ENCODE results near the gene PRDM16. TPM values are rescaled to one million over a fixed set of nuclear protein-coding genes. Genes with fewer than 3 reads are reported as not detected.

Gene PRDM16
- polyA plus RNA-seq, 10 donors, result 0.47 to 1.5 (median 0.92) TPM

DNA sequence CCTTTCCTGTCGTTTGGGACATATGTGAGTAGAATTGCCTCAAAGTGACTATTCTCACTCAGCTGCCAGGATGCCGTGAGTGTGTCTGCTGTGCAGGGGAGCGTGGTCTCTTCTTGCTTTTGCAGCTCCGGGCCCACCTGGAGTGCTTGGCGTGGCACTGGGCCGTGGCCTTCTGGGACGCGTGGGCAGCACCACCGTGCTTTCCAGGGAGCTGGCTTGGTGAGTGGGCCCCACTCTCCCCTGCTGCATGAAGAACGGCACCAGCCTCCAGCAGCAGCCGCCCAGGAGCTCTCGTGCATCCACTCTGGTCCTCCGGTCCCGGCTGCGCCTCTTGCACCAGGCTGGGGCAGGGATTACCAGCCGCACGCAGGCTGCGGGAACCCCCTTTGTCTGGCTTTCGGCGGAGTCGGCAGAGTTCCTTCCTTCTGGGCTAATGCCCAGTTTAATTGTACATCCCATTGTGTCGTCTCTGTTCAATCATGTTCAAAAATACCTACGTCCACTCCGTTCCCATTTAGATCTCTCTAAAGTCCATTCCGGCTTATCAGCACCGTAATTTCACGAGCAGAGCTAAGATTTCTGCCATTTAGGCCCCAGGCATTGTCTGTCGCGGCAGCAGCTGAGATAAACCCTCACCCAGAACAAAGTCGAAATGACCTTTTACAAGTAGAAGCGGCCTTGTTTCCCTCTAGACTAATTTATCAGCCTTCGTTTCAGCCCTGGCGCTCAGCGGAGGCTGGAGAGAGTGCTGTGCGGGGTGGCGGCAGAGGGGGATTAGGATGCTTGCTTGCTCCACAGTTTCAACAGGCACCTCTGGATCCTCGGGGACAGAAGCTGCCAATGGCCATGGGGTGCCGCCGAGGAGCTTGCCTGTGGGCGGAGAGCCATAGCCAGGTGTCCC is 129.6 kb downstream of the PRDM16 start:
- DNase-seq, result no peak

- DNase-seq, result no peak
Observed at GRCh38 chr1:3204725-3205124, 135.7 kb downstream of the PRDM16 start.

DNA sequence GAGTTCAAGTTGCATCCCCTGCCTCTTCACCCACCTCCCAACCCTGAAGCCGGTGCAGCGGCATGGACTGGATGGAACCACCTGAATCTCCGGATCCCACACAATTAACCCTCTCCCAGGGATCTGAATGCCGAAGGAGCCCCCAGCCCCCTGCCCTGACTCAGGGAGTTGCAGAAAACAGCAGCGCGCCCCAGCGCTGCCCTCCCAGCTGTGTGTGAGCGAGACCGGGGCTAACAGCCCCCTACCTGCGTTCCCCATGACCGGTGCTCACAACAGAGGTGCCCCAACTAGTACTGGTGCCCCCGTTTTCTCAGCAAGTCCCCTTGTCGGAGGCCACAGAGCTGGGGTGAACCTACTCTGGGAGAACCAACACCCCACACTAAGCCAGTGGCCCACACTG is 136.8 kb downstream of the PRDM16 start:
- no peak for DNase-seq

- no peak for DNase-seq
Observed at GRCh38 chr1:3206696-3207095, 137.7 kb downstream of the PRDM16 start.

DNA sequence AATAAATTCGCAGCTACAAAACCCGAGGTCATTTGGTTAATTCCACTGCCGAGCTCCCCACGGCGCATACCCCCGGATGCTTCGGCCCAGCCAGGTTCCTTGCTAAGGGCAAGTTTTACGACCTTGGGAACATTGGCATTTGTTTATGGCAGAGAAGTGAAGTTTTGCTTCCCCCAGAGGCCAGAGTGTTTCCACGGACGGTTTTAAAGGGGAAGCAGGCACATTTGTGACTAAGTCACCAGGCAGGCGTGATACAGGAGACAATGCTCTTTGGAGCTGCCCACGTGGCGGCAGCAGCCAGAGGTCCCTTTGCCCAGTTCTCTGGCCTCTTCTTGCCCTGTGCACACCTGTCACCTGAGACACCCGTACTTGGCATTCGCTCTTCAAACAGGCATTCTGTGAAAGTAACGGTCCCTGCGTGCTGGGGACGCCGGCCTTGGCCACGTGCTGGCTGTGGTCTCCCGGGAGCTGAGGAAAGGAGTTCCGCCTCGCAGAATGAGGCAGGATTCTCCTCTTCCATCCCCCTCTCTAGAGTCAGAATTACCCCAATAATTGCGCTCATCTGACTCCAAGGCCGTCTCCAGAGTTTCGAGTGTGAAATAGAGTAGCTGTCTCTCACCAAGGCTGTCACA is 138.3 kb downstream of the PRDM16 start:
- no peak for DNase-seq

DNA sequence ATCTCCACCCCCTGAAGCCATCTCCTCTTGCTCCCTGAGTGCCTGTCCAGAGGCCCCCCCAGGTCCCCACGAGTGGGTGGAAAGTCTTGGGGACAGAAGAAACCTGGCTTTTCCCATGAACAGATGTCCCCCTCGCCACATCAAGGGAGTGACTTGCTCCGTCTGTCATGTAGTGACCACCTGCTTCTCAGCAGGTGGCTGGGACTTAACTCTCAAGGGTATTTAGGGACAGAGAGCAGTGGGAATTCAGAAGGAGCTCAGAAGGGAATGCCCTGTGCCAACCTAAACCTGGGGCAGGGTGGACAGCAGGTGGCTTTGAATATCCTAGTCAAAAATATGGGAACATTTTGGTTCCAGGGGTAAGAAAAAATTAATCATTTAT is 139.8 kb downstream of the PRDM16 start:
- DNase-seq, result peak in 1 of 3 donors; percentile 20

DNA sequence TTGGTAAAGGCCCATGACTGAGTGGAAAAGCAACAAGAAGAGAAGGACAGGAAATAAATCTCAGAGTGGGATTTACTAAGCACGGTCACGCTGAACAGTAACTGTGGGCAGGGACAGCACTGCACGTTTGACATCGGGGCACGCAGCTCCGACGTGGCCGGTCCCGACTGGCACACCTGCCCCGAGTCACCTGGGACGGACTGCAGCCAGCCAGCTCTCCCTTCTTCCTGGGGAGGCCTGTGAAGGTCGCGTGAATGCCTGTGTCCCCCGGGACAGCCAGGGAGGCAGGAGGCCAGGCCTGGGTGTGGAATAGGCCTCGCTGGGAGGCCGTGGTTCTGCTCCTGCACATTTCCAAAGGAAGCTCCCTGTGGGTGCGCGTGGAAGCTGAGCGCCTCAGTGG is 140.2 kb downstream of the PRDM16 start:
- no peak for DNase-seq

DNA sequence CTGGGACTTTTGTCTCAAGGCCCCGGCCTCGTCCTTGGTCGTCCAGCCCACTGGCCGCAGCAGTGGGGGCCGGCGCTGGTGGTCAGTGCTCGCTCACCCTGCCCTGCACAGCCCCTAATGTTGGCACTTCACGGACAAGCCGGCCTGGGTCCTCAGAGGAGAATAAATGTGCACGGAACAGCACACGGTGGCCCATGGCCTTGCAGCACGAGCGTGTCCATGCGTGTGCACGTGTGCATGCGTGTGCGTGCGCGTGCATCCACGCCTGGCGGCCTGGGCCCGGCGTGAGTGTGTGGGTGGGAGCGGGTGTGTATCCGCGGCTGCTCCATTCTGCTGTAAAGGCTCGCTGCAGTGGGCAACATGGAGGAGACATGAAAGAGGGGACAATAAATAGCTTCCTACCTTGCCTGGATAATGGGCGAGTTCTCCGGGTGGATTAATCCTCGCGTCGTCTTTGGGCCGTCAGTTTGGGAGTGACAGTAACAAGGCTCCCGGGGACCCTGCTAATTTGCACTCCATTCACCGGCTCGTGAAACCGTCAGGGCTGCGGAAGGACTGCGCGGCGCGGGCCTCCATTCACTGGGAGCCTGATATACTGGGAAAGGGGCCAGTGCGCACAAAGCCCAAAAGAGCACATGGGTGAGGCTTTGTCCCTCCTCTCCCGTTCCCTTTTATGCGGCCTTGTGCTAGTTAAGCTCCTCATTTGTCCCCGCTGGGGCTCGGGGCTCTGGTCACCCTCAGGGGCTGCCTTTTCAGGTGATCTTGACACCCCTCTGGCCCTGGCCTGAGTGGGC is 142.8 kb downstream of the PRDM16 start:
- no peak for DNase-seq

DNA sequence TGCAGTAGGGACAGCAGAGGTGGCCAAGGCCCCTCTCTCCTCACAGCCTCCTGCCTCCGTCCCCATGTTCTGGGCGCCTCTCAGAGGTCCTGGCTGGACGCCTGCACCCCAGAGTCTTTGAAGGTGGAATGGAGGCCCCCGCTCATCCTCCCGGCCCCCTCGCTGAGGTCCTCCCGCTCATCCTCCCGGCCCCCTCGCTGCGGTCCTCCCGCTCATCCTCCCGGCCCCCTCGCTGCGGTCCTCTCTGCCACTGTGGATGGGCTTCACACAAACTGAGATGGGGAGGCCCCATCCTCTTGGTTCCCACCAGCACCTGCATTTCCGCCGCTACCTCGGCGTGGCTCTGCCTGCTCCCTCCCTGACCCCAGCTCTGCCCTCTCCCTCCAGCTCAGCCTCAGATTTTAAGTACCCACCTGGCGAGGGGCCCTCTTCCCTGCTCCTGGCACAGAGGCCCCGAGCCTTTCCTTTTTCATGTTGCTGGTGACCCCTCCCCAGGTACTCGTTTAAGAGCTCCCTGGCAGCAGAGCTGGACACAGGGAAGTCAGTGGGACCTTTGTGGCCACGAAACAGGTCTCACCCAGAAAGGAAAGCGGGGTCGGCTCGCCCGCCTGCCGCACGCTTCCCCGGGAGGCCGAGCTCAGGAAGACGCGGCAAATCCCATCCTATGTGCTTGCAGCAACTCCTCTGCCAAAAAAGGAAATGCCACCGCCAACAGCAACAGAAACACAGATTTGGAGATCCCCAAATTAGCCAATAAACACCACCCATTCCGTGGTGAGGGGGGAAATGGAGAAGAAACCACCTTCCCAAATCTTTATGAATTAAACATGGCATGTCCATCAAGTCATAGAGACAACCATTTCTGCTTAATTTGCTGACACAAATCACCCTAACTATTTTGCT is 143.7 kb downstream of the PRDM16 start:
- DNase-seq, result no peak

DNA sequence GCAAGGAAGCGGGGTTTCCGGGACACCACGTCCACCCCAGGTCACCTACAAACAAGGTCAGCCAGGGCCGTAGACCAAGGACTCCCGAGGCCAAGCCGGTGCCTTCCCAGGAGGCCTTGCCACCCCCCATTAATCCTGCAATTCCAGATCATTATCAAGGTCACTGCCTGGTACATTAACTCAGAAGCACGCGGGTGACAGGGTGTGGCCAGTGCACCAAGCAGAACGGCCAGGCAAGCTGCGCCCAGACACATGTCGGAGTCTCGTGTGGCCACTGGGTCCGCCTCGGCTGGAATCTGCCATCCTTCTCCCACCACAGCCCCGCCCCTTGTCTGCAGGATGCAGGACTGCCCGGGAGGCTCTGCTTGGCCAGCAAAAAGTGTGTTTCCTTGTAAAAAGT is 144.7 kb downstream of the PRDM16 start:
- DNase-seq, result no peak

GRCh38 chr1:3215198-3216014 is 146.4 kb downstream of the PRDM16 start:
- no peak for DNase-seq

DNA sequence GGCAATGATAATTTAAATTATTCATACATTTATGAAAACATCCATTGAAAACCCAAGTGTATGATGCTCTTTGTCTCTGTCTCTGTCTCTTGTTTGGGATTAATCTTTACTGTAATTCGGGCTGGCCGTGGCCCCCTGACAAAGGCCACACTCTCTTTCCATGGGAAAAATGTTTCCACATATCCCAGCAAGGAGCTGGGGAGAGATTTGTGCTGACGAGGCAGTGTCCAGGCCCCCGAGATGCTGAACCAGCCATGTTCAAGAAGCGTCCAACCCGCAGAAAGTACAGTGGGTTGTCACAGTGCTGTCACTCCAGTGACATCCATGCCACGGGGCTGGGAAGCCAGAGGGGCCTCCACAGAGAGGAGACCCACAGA is 147.0 kb downstream of the PRDM16 start:
- DNase-seq, result no peak

DNA sequence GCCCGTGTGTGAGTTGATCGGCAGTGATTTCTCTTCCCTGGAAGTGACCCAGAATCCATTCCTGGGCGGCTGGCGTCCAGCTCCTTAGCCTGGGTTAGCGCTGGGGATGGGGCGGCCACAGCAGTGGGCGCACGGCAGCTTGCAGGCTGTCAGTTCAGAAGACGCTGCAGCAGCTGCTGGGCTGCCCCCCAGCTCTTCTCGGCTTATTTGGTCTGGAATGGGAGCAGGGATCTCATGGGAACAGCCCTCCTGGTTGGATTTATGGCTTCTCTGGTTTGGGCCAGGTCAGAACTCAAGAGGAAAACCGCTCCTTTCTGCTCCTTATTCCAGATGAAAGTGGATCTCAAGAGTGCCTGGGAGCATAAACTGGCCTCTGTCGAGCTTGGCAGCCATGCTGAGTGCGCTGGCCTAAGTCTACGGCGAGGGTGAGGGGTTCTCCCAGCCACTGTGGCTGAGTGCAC is 148.2 kb downstream of the PRDM16 start:
- DNase-seq, result peak in 2 of 3 donors; percentile 24 to 83

DNA sequence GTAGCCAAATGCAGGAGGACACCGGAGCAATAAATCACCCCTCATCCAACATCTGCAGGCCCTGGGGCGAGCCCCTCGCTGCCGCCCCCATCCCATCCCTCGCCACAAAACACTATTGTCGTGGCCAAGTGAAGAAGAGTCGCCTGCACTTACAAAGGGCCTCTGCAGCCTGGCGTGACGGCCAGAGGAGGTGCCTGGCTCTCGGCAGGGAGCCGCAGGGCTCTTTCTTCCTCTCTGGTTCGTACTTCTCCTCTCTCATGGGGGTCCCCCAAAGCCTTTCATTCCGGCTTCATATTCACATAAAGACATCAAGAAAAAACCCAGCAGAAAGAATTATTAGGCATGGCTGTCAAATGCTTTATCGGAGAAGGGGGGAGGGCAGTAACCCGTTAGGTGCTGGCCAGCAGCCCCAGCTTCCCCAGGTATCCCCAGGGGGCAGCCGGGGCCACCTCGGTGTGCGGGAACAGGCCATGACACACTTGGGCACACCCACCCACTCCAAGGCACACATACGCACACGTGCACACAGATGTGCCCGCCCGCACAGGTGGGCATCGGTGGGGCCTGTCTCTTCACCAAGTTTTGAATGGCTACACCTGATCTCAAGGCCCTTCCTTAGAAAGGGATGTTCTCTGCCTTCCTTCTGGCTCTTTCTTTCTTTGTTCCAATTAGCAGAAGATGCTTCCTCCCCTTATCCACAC is 149.1 kb downstream of the PRDM16 start:
- no peak for DNase-seq

- peak; percentile 43 to 68 (median 52) for DNase-seq
Observed at GRCh38 chr1:3219005-3219790, 150.2 kb downstream of the PRDM16 start.

DNA sequence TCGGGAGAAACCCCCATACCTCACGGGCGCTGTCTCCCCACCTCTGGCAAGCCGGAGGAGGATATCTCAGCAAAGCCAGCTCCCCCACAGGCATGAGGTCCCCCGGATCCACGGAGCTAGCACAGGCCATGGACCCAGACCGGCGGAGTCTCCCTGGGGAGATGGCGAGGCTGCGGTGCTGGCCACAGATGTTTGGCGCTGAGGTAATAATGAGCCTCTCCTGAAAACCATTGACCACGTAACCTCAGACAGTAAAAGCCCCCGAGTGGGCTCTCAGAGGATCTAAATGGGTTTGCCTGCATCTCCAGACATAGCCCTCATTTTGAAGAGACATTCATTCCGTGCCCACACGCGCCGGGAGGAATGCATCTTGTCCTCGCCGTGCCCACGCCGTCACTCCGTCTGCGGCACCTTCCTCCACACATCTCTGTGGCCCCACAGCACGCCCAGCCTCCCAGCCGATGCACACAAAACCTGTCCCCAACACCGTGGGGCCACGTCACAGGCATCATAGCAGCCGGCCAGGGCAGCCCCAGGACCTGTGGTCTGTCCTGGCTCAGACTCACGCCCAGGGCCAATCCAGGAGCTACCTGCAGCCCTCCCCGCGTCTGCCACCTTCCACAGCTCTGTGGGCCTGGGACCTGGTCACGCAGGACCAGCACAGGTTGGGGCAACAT is 150.9 kb downstream of the PRDM16 start:
- no peak for DNase-seq

GRCh38 chr1:3221112-3222041 is 152.4 kb downstream of the PRDM16 start:
- peak in 2 of 3 donors; percentile 44 to 77 for DNase-seq
